Hepatocyte (in vitro differentiated cells): ENCODE measurements around the gene AUTS2. TPM values are rescaled to one million over a fixed set of nuclear protein-coding genes. Genes with fewer than 3 reads are reported as not detected.

Experiments used
- DNase-seq: peaks from one replicate; pipeline ENCODE4 v3.0.0-alpha.2; 2016; ENCODE audit warnings: low spot score
- H2AFZ ChIP-seq: fragments of 200-600 bp; sonication (generic); 2 replicates; pipeline ENCODE4 v1.6.0; 2016; ENCODE audit warnings: antibody characterized with exemption, mild to moderate bottlenecking
- H3K27ac ChIP-seq: fragments of 200-600 bp; sonication (generic); 2 replicates; pipeline ENCODE4 v1.5.1; 2016; ENCODE audit warnings: mild to moderate bottlenecking
- H3K27me3 ChIP-seq: fragments of 200-600 bp; sonication (generic); 2 replicates; pipeline ENCODE4 v1.6.1; 2016
- H3K36me3 ChIP-seq: fragments of 200-600 bp; sonication (generic); replicated peaks from 2 replicates; pipeline ENCODE4 v1.5.1; 2016; ENCODE audit warnings: low read depth; ENCODE audit not compliant: insufficient read depth
- H3K4me1 ChIP-seq: fragments of 200-600 bp; sonication (generic); 2 replicates; pipeline ENCODE4 v1.5.1; 2016; ENCODE audit warnings: mild to moderate bottlenecking, moderate library complexity; ENCODE audit not compliant: insufficient read depth
- H3K4me2 ChIP-seq: fragments of 200-600 bp; sonication (generic); 2 replicates; pipeline ENCODE4 v1.6.0; 2016
- H3K4me3 ChIP-seq: fragments of 200-600 bp; sonication (generic); 2 replicates; pipeline ENCODE4 v1.5.1; 2016; ENCODE audit warnings: mild to moderate bottlenecking
- H3K79me2 ChIP-seq: fragments of 200-600 bp; sonication (generic); 2 replicates; pipeline ENCODE4 v1.6.0; 2017; ENCODE audit warnings: mild to moderate bottlenecking
- H3K9me2 ChIP-seq: fragments of 200-600 bp; sonication (generic); replicated peaks from 2 replicates; pipeline ENCODE4 v1.6.0; 2017; ENCODE audit warnings: mild to moderate bottlenecking; ENCODE audit not compliant: insufficient read depth
- H3K9me3 ChIP-seq: fragments of 200-600 bp; sonication (generic); 2 replicates; pipeline ENCODE4 v1.5.1; 2016; ENCODE audit warnings: low read depth, mild to moderate bottlenecking
- H4K20me1 ChIP-seq: fragments of 200-600 bp; sonication (generic); 2 replicates; pipeline ENCODE4 v1.6.0; 2016; ENCODE audit warnings: mild to moderate bottlenecking; ENCODE audit not compliant: insufficient read depth, poor library complexity, severe bottlenecking
- CTCF ChIP-seq: fragments of 200-600 bp; sonication (generic); IDR thresholded peaks from 2 replicates; pipeline ENCODE4 v1.5.1; 2016; ENCODE audit warnings: antibody characterized with exemption, mild to moderate bottlenecking; ENCODE audit not compliant: poor library complexity
- EZH2 ChIP-seq: fragments of 200-600 bp; sonication (generic); IDR thresholded peaks from 2 replicates; pipeline ENCODE4 v1.6.1; 2016; ENCODE audit warnings: antibody characterized with exemption, mild to moderate bottlenecking, borderline replicate concordance
- EZH2phosphoT487 ChIP-seq: fragments of 200-600 bp; sonication (generic); IDR thresholded peaks from one replicate; pipeline ENCODE4 v1.6.1; 2018; ENCODE audit warnings: antibody characterized with exemption, mild to moderate bottlenecking, low read depth, moderate library complexity; ENCODE audit not compliant: unreplicated experiment, severe bottlenecking
- WGBS: methylation state at CpG from one replicate; pipeline ENCODE4 v1.1.6; 2016; ENCODE audit warnings: low lambda C conversion rate; ENCODE audit errors: missing lambda C conversion rate; 5-methylcytosine and 5-hydroxymethylcytosine counted together
- polyA plus RNA-seq: library from polyadenylated mRNA; unstranded; fragments of >200 nt; fragmentation: Nextera tagmentation; extraction: Ambion mirVana; gene quantifications from 2 replicates; pipeline ENCODE4 v1.2.1, GENCODE V29; 2016
- total RNA-seq: library from RNA; depleted of rRNA; stranded (reverse); fragments of >200 nt; gene quantifications from 2 replicates; pipeline ENCODE4 v1.2.3, GENCODE V29; 2014

Gene AUTS2
- total and polyA plus RNA-seq, 2 experiments from 2014 or later, result 34.4 to 40.9 TPM

- H3K4me3 ChIP-seq, result no peak overlapping the region
- H3K27me3 ChIP-seq, result no peaks in the 10 kb centered on the region
- H3K9me2 ChIP-seq, result no peaks in the 10 kb centered on the region
- TF ChIP-seq CTCF (no peak), EZH2phosphoT487 (no peak), EZH2 (no peak)
- H3K79me2 ChIP-seq, result no peaks in the 10 kb centered on the region
- no peaks in the 10 kb centered on the region for H4K20me1 ChIP-seq
- no peak for DNase-seq
- no peaks in the 10 kb centered on the region for H3K4me1 ChIP-seq
- 97% methylated on average over 50 of the region's 63 CpGs for WGBS
- no peak overlapping the region for H3K4me2 ChIP-seq
- H3K9me3 ChIP-seq, result no peaks in the 10 kb centered on the region
- H3K36me3 ChIP-seq, result peaks cover 4% of the 10 kb centered on the region
- no peak overlapping the region for H2AFZ ChIP-seq
- H3K27ac ChIP-seq, result no peak overlapping the region
Observed at GRCh38 chr7:70790215-70791073, 1192.2 kb downstream of the AUTS2 start.

- Histone ChIP-seq H3K4me1 (no peaks in the 10 kb centered on the region), H3K36me3 (peaks cover 4% of the 10 kb centered on the region), H2AFZ (no peak overlapping the region), H3K4me3 (no peak overlapping the region), H3K27ac (no peak overlapping the region), H3K27me3 (no peaks in the 10 kb centered on the region), H3K9me2 (no peaks in the 10 kb centered on the region), H3K9me3 (no peaks in the 10 kb centered on the region), H4K20me1 (no peaks in the 10 kb centered on the region), H3K79me2 (no peaks in the 10 kb centered on the region), H3K4me2 (no peak overlapping the region)
- 86% methylated on average over 6 of the region's 6 CpGs for WGBS
- TF ChIP-seq EZH2phosphoT487 (no peak), CTCF (no peak), EZH2 (no peak)
- DNase-seq, result no peak
Observed at GRCh38 chr7:70791341-70791740, 1193.1 kb downstream of the AUTS2 start.

- H3K4me3 ChIP-seq, result no peak overlapping the region
- H3K9me2 ChIP-seq, result no peaks in the 10 kb centered on the region
- H4K20me1 ChIP-seq, result no peaks in the 10 kb centered on the region
- WGBS, result 81% methylated on average over 8 of the region's 8 CpGs
- H3K4me1 ChIP-seq, result no peaks in the 10 kb centered on the region
- H3K36me3 ChIP-seq, result peaks cover 4% of the 10 kb centered on the region
- H3K9me3 ChIP-seq, result no peaks in the 10 kb centered on the region
- TF ChIP-seq CTCF (no peak), EZH2 (no peak), EZH2phosphoT487 (no peak)
- no peak overlapping the region for H3K4me2 ChIP-seq
- H3K27ac ChIP-seq, result no peak overlapping the region
- H2AFZ ChIP-seq, result no peak overlapping the region
- DNase-seq, result no peak
- no peaks in the 10 kb centered on the region for H3K79me2 ChIP-seq
- H3K27me3 ChIP-seq, result no peaks in the 10 kb centered on the region
Observed at GRCh38 chr7:70793060-70793459, 1194.8 kb downstream of the AUTS2 start.
